Measurements from ENCODE around the gene NTSR2. TPM values are rescaled to one million over a fixed set of nuclear protein-coding genes. Genes with fewer than 3 reads are reported as not detected.

NTSR2 gene
- total and polyA plus RNA-seq, 8 donors, result not detected

- H3K27ac ChIP-seq, result peak overlapping the region in 2 of 4 donors; percentile 40
Measured at GRCh38 chr2:11688222-11689069, 18.5 kb upstream of the NTSR2 start.

DNA sequence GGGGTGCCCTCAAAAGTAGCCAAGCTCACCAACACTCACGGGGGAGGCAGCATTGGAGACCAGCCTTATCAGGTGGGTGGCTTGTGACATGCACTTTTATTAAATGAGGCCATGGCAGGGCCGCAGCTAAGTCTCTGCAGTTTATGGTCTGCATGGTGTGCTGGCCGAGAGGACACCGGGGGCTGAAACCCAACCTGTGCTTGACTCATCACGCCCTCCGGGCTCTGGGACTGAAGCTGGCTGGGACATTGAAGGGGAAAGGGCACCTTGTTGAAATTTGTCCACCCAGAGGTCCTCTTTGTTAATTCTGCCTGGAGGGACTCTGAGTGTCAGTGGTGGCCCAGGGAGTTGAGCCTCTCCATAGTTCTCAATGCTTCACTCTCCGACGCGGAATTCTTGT lies 17.7 kb upstream of the NTSR2 start:
- H3K4me1 ChIP-seq, result peaks cover 0 to 8% (median 0%) of the 10 kb centered on the region in 3 donors
- no peaks in the 10 kb centered on the region for H3K27me3 ChIP-seq
- H3K36me3 ChIP-seq, result no peaks in the 10 kb centered on the region
- no peak overlapping the region for H3K27ac ChIP-seq
- no peak for FAIRE-seq
- WGBS, 2 donors, result 72% methylated on average over 9 of the region's 9 CpGs
- no peak overlapping the region for H3K4me3 ChIP-seq
- no peak for TF ChIP-seq CTCF (IDR thresholded peaks at IDR 0.05)
- H3K9me3 ChIP-seq, result no peaks in the 10 kb centered on the region
- no peak for DNase-seq
- intact Hi-C loops (cut with DNase I), result no loop called here
- no peak for ATAC-seq

More at GRCh38 chr2:11688222-11689069, 18.5 kb upstream of the NTSR2 start:
- intact Hi-C loops (cut with DNase I), result no loop called here
- ATAC-seq, result peak; percentile 78 to 88 (median 82)
- Histone ChIP-seq H3K4me3 (peak overlapping the region in 1 of 4 donors; percentile 7), H3K27me3 (no peaks in the 10 kb centered on the region), H3K4me1 (peaks cover 0 to 8% (median 0%) of the 10 kb centered on the region in 3 donors), H3K9me3 (no peaks in the 10 kb centered on the region), H3K36me3 (no peaks in the 10 kb centered on the region)
- peak; percentile 74 to 95 (median 87) for TF ChIP-seq CTCF (IDR thresholded peaks at IDR 0.05)
- 5 to 6% methylated on average over 23 of the region's 23 CpGs for WGBS, 2 donors
- no peak for FAIRE-seq
- peak; percentile 65 to 91 (median 80) for DNase-seq

GRCh38 chr2:11685906-11686470 lies 16.0 kb upstream of the NTSR2 start:
- no peak for ATAC-seq
- Histone ChIP-seq H3K27me3 (no peaks in the 10 kb centered on the region), H3K4me3 (no peak overlapping the region), H3K27ac (no peak overlapping the region), H3K36me3 (no peaks in the 10 kb centered on the region), H3K9me3 (no peaks in the 10 kb centered on the region), H3K4me1 (peaks cover 0 to 8% (median 4%) of the 10 kb centered on the region in 3 donors)
- WGBS, 2 donors, result 87 to 93% methylated on average over 10 of the region's 10 CpGs
- no peak for FAIRE-seq
- TF ChIP-seq CTCF (IDR thresholded peaks at IDR 0.05), result no peak
- intact Hi-C loops (cut with DNase I), result no loop called here
- no peak for DNase-seq

DNA sequence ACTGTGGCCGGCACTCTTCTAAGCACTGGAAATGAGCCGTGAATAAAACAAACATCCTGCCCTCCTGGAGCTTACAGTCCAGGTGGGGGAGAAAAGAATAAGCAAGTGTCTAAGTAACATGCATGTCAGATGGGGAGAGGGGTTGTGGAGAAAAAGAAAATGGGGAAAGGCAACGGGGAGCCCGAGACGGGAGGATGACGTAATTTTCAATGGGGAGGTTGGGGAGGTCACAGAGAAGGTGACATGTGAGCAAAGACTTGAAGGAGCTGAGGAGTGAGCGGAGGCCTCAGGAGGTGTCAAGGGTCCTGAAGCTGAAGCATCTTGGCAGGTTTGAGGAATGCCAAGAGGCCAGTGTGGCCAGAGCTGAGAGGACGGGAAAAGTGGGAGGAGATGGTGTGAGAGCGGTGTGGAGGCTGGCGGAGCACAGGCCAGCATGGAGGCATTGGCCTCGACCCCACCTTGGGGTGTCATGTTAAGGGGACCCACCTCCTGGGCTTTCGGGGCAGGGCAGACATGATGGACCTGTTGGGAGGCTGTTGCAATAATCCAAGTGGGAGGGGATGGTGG lies 15.0 kb upstream of the NTSR2 start:
- Histone ChIP-seq H3K27ac (no peak overlapping the region), H3K9me3 (no peaks in the 10 kb centered on the region), H3K4me1 (peaks cover 9 to 13% (median 10%) of the 10 kb centered on the region in 3 donors), H3K4me3 (no peak overlapping the region), H3K27me3 (no peaks in the 10 kb centered on the region), H3K36me3 (no peaks in the 10 kb centered on the region)
- FAIRE-seq (no peak), DNase-seq (peak in 1 of 6 donors; percentile 21), ATAC-seq (no peak)
- WGBS, 2 donors, result 82 to 89% methylated on average over 12 of the region's 12 CpGs
- intact Hi-C loops (cut with DNase I), result no loop called here
- TF ChIP-seq CTCF (IDR thresholded peaks at IDR 0.05), result no peak
